GM13976 (cell line): ENCODE results near the gene NFIA.

Experiments
- DNase-seq: peaks from one replicate; pipeline ENCODE4 v3.0.0; 2012; ENCODE audit warnings: low spot score
- in situ Hi-C: fragments of 300-500 bp; cut with MboI; formaldehyde crosslinking; loops from one replicate; pipeline ENCODE4 v1.12.0; 2022; ENCODE audit warnings: low sequenced_read_pairs, mixed read lengths, inconsistent platforms; ENCODE audit not compliant: unreplicated experiment
- TF ChIP-seq, protein P1 (sequence below): IDR thresholded peaks from 2 replicates; pipeline ENCODE4 v1.5.1; 2012; ENCODE audit warnings: borderline replicate concordance, mild to moderate bottlenecking; ENCODE audit not compliant: insufficient read depth; ENCODE audit errors: extremely low read depth, missing control alignments, control extremely low read depth

The NFIA gene

DNA sequence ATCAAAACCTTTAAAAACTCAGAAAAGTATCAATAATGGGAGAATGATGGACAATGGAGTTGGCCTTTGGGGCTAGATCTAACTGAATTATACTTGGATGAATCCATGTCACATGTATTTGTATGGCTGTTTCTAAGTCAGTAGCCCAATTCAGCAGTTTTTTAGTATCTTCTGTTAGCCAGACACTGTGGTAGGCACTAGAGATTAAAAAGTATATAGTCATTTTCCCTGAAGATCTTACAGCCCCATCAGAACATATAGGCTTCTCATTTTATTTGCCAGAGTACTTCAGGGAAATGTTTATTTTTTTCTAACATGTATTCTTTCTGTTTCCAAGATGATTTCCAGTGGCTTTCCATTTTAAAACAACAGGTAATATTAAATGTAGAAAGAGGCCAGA is 273.7 kb downstream of the NFIA start:
- DNase-seq = no peak
- in situ Hi-C loops = no loop called here

DNA sequence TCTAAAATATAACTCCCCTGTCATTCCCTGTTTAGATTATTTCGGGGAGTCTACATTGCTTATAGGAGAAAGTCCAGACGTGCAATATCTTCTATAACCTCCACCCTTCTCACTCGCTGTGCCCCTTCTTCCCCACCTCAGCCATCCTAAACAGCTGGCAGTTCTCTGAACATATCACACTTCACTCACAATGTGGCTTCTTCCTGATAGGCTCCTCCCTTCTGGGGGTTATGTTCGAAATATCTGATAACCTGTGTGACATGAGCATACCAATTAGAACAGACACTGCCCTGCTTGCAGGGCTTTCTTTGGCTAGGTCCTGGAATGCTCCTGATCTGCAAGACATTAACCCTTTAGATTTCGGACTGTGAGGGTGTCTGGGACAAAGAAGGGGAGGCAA is 274.6 kb downstream of the NFIA start:
- no peak for DNase-seq
- TF ChIP-seq, protein P1, sequence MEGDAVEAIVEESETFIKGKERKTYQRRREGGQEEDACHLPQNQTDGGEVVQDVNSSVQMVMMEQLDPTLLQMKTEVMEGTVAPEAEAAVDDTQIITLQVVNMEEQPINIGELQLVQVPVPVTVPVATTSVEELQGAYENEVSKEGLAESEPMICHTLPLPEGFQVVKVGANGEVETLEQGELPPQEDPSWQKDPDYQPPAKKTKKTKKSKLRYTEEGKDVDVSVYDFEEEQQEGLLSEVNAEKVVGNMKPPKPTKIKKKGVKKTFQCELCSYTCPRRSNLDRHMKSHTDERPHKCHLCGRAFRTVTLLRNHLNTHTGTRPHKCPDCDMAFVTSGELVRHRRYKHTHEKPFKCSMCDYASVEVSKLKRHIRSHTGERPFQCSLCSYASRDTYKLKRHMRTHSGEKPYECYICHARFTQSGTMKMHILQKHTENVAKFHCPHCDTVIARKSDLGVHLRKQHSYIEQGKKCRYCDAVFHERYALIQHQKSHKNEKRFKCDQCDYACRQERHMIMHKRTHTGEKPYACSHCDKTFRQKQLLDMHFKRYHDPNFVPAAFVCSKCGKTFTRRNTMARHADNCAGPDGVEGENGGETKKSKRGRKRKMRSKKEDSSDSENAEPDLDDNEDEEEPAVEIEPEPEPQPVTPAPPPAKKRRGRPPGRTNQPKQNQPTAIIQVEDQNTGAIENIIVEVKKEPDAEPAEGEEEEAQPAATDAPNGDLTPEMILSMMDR = no peak
- in situ Hi-C loops = no loop called here

More for the DNA sequence above, 273.7 kb downstream of the NFIA start:
- TF ChIP-seq, protein P1 = no peak

DNA sequence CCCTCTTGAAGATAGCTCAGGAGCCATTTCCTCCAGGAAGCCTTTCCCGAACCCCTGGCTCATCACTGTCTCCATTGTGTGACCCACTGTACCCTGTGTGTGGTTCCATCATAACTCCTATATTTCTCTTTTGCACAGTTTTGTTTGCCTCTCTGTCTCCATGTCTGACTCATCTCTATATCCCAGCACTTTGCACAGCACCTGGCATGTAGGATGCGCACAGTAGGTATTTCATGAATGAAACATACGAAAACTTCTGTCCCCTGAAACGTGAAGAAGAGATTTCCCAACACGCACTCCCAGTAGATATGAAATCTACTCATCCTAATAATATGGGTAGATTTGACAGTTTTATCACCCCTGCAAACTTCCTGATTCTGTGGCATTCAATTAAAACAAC is 275.2 kb downstream of the NFIA start:
- TF ChIP-seq, protein P1 = no peak
- in situ Hi-C loops = no loop called here
- no peak for DNase-seq

DNA sequence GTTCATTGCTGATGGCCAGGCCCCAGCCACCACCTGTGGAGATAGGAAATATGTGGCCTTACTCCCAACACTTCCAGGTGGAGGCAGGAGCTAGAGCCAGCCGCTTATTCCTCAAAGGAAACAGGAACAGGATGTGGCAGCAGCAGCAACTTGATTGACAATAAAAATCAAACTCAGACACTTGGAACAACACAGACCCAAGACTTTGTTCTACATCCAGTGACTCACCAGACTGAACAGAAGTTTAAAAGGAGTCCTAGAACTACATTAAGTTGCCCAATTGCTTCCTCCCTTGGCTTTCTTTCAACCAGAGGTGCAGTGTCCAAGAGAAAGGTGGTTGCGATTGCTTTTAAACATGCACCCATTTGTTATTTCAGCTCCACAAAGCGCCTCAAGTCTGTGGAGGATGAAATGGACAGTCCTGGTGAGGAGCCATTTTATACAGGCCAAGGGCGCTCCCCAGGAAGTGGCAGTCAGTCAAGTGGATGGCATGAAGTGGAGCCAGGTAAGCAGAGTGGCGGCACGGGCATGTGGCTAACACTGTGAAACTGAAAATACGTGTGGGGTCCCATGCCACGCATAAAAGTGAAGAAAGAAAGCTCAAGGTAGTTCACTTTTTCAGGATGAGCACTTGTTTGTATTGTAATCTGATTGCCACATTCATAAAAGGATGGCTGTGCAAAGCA is 276.6 kb downstream of the NFIA start:
- no peak for DNase-seq
- in situ Hi-C loops = no loop called here
- TF ChIP-seq, protein P1 = no peak

DNA sequence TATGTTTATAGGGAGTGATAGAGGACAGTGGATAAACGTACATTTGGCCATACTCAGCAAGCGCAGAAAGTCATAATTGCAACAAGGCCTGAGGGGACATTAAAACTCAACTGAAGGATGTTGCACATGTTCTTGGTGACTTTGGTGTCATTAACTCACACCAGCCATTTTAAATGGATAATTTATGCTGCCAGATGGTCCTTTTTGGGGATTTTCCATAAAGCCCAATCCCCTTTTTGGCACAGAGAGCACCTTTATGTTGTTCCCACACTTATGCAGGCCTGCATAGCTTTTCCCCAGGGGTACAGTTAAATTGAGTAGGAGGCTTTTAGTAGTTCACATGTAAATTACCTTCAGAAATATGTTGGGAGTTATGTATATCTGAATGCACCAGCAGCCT is 279.6 kb downstream of the NFIA start:
- DNase-seq = no peak
- TF ChIP-seq, protein P1 = no peak
- in situ Hi-C loops = no loop called here

DNA sequence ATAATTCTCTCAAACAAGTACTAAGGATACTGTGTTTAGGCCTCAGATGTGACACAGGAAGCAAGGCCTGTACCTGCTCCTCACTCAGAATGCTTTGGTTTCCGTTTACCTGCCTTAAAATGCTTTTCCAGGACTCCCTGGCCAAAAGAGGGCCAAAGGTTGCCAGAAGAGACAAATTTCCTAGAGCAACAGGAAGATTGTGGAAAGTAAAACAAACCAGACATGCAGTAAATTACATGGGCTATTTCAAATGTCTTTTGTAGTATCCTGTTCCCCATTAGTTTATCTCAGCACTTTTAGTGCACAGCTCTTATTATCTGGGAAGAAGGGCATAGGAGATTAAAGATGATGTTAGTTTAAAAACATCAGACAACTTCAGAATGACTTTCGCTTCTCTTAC is 280.0 kb downstream of the NFIA start:
- TF ChIP-seq, protein P1 = no peak
- in situ Hi-C loops = no loop called here
- DNase-seq = no peak
